Panc1 (cell line): ENCODE results near the gene TPPP.

Experiments used
- POLR2AphosphoS5 ChIP-seq: IDR thresholded peaks from 2 replicates; pipeline ENCODE4 v1.6.1; 2012; ENCODE audit warnings: mild to moderate bottlenecking, low read depth, low read length, moderate library complexity
- TCF7L2 ChIP-seq: IDR thresholded peaks from 2 replicates; pipeline ENCODE4 v1.6.1; 2011; ENCODE audit warnings: mild to moderate bottlenecking, low read depth, low read length, inconsistent platforms
- TF ChIP-seq, protein P1 (sequence below): fragments of 450-650 bp; IDR thresholded peaks from 2 replicates; pipeline ENCODE4 v1.5.1; 2017; ENCODE audit warnings: mild to moderate bottlenecking

GRCh38 chr5:665956-666711, 27.0 kb downstream of the TPPP start:
- TF ChIP-seq, protein P1, sequence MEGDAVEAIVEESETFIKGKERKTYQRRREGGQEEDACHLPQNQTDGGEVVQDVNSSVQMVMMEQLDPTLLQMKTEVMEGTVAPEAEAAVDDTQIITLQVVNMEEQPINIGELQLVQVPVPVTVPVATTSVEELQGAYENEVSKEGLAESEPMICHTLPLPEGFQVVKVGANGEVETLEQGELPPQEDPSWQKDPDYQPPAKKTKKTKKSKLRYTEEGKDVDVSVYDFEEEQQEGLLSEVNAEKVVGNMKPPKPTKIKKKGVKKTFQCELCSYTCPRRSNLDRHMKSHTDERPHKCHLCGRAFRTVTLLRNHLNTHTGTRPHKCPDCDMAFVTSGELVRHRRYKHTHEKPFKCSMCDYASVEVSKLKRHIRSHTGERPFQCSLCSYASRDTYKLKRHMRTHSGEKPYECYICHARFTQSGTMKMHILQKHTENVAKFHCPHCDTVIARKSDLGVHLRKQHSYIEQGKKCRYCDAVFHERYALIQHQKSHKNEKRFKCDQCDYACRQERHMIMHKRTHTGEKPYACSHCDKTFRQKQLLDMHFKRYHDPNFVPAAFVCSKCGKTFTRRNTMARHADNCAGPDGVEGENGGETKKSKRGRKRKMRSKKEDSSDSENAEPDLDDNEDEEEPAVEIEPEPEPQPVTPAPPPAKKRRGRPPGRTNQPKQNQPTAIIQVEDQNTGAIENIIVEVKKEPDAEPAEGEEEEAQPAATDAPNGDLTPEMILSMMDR, result no peak
- TF ChIP-seq POLR2AphosphoS5 (no peak), TCF7L2 (no peak)
